ENCODE data around the gene APBA3.

Gene APBA3

DNA sequence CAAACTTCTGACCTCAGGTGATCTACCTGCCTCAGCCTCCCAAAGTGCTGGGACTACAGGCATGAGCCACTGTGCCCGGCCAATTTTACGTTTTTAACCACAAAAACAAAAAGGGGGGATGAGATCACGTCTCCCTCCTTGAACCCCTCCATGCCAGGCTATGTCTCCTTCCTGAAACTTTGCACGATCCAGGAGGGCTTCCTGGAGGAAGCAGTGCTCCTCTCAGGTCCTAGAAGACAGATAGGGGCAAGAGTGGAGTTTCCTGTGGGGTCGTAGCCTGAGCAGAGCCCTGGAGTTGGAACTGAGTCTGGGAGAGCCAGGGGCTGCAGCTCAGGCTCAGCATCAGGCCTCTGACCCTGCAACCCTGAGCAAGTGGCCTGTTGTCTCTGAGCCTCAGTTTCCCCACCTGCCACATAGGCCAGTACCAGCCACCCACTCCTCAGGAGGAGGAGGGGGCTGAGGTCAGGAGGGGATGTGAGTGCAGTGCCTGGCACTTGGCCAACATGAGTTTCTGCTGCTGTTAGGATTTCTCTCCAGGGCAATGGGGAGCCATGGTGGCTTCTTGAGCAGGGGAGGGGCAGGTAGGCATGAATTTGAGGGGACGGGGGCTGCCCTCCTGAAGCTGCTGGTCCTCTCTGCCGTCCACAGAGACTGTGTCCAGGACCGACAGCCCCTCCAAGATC lies 16.0 kb downstream of the APBA3 start:
- no peak for DNase-seq

- DNase-seq: no peak
Measured at GRCh38 chr19:3743486-3743885, 18.0 kb downstream of the APBA3 start.

DNA sequence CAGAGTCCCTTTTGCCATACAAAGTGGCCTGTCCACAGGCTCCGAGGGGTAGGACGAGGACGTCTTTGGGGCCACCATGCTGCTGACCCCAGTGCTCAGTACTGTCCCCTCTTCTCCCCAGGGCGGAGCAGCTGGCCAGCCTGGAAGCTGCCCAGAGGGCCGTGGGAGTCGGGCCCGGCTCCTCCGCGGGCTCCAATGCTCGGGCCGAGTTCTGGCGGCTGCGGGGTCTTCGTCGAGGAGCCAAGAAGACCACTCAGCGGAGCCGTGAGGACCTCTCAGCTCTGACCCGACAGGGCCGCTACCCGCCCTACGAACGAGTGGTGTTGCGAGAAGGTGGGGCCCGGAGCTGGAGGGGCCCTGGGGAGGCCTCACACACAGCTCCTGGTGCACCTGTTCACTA lies 21.1 kb downstream of the APBA3 start:
- no peak for DNase-seq

DNA sequence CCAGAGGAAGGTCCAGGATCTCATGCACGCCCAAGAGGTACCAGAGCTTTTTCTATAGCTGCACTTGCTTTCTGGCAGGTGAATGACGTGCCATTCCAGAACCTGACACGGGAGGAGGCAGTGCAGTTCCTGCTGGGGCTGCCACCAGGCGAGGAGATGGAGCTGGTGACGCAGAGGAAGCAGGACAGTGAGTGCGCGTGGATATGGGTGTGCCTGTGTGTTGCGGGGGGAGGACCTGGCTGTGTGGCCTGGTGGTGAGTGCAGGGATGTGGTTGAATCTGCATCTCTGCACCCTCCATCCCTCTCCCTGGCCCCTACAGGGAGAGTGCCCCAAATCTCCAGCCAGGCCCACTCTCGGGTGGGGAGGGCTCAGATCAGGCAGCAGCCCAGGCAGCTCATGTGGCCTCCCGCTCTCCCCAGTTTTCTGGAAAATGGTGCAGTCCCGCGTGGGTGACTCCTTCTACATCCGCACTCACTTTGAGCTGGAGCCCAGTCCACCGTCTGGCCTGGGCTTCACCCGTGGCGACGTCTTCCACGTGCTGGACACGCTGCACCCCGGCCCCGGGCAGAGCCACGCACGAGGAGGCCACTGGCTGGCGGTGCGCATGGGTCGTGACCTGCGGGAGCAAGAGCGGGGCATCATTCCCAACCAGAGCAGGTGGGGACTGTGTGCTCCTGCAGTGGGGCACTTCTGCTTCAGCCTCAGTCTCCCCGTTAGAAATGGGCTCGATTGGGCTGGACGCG lies 22.8 kb downstream of the APBA3 start:
- no peak for DNase-seq

- DNase-seq: no peak
Measured at GRCh38 chr19:3737487-3738205, 23.8 kb downstream of the APBA3 start.

- no peak for DNase-seq
Measured at GRCh38 chr19:3736106-3736724, 25.3 kb downstream of the APBA3 start.

- no peak for DNase-seq
Measured at GRCh38 chr19:3734310-3734600, 27.2 kb downstream of the APBA3 start.

GRCh38 chr19:3733549-3734309 lies 27.8 kb downstream of the APBA3 start:
- DNase-seq: no peak

GRCh38 chr19:3732108-3732507 lies 29.4 kb downstream of the APBA3 start:
- no peak for DNase-seq

DNA sequence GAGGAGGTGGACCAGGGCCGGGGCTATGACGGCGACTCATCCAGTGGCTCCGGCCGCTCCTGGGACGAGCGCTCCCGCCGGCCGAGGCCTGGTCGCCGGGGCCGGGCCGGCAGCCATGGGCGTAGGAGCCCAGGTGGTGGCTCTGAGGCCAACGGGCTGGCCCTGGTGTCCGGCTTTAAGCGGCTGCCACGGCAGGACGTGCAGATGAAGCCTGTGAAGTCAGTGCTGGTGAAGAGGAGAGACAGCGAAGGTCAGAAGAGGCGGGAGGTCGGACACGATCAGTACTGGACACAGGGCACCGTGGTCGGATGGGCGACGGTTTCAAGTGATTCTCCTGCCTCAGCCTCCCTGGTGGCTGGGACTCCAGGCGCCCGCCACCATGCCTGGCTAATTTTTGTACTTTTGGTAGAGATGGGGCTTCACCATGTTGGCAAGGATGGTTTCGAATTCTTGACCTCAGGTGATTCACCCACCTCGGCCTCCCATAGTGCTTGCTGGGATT lies 31.0 kb downstream of the APBA3 start:
- no peak for DNase-seq

DNA sequence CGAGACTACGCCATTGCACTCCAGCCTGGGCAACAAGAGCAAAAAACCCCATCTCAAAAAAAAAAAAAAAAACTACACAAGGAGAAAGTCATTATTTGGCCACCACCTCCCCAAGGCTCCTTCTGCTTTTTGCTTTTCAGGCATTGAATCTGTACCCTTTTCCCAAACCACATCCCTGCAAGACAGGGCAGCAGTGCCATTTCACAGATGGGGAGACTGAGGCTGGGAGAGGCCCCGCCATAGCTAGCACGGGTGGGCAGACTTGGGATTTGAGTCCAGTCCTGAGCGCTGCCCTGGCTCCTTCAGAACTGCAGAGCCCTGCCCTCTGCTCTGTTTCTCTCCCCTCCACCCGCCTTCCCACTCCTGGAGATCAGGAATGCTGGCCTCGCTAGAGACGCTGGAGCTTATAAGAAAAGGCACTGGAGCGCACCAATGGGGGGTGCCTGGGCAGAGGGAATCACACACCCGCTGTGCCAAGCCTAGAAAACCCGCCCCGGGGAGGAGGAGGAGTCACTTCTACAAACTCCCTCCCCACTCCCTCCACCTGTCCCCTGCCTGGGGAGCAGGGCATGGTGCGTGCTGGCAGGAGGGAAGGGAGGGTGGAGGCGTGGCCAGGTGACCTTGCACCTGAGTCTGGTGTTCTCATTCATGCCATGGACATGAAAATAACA lies 35.7 kb downstream of the APBA3 start:
- peak; percentile 92 for DNase-seq

DNA sequence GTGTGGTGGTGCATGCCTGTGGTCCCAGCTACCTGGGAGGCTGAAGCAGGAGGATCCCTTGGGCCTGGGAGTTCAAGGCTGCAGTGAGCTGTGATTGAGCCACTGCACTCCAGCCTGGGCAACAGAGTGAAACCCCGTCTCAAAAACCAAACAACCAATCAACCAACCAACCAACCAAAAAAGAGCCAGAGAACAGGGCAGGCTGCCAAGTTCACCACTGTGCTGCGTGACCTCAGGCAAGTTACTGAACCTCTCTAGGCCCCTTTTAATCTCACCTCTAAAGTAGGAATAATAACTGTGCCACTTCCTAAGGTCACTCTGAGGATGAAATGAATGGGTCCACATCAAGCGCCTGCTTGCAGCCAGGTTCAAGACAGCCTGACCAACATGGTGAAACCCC lies 36.4 kb downstream of the APBA3 start:
- no peak for DNase-seq

DNA sequence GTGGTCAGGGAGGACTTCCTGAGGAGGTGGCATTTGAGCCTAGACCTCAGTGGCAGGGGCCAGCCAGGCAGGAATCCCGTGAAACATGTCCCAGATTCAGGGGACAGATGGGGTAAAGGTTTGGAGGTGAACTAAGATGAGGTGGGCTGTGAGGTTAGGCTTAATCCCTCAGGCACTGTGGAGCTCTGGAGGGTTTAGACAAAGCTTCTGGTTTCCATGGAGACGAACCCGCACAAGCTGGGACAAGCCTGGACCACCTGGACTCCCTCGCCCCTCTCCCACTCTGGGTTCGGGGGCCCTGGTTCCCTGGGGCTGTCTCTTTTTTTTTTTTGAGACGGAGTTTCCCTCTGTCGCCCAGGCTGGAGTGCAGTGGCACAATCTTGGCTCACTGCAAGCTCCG lies 37.6 kb downstream of the APBA3 start:
- DNase-seq: peak; percentile 97

- no peak for DNase-seq
Measured at GRCh38 chr19:3723110-3723488, 38.4 kb downstream of the APBA3 start.

DNA sequence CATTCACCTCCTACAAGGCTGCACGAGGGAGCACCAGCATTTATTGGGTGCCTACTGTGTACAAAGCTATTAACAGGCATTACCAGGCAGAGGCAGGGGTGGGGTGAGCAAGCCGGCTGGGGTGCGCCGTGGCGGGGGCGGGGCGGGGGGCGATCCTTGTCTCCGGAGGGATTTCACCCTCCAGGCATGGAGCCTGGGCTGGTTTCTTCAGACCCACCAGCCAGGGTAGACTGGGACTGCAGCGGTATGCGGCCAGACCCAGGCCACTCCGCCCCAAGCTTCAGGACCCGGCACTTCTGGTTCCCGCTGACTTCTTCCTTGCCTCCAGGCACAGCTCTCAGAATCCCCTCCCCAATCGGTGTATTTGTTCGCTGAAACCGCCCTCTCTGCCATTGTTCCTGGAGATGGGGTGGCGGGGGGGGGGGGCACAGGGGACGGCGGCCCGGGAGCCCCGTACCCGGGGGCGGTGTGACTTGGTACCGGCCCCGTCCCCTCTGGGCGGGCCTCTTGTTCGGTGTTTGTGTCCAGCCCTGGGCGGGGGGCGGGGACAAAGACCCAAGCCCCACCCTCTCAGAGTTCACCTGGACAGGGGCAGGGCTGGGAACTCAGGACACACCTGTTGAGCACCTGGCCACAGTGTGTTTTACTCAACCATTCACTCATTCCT lies 38.9 kb downstream of the APBA3 start:
- no peak for DNase-seq

- no peak for DNase-seq
Measured at GRCh38 chr19:3721887-3722442, 39.5 kb downstream of the APBA3 start.

DNA sequence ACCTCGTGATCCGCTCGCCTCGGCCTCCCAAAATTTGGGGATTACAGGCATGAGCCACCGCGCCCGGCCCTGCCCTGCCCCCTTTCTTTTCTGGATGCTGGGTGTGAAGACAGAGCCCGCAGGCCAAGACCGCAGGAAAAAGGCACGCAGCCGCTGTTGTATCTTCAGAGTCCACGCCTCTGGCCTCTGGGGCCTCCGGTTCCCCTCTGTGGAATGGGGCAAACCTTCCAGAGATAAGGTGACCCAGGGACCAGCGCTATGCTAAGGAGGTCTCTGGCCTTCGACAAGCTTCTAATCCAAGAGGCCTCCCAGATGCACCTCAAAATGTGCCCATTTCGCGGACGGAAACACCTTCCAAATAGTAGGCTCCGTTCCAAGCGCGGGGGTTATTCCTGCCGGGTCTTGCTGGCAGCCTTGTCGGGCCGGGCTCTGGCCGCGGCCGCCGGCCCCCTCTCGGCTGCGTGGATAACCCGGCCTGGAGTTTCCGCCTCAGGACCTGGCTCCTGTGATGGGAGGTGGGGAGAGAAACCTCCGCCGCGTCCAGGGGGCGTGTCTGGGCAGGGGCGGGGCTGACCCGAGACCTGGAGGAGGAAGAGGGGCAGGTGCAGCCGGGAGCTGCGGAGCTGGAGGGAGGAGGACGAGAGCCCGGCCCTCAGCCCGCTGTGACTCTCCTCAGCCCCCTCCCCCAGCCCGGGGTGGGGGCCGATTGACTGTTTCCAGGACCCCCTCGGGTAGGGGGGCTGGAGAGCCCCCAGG lies 40.2 kb downstream of the APBA3 start:
- peak; percentile 94 for DNase-seq

GRCh38 chr19:3720349-3720917 lies 41.1 kb downstream of the APBA3 start:
- no peak for DNase-seq

- DNase-seq: no peak
Measured at GRCh38 chr19:3719868-3720267, 41.6 kb downstream of the APBA3 start.

DNA sequence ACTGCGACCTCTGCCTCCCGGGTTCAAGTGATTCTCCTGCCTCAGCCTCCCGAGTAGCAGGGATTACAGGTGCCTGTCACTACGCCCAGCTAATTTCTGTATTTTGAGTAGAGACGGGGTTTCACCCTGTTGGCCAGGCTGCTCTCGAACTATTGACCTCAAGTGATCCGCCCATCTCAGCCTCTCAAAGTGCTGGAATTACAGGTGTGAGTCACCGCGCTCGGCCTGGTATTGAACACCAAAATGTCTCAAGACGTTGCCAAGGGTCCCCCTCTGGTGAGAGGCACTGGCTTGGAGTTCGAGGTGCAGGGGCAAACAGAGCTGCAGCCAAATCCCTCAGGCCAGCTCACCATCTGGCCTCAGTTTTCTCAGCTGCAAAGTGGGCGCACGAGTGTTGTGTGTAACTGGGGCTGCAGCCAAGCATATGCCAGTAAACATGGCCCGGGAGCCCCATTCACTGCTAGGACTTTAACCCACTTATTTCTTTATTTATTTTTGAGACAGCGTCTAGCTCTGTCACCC lies 45.3 kb downstream of the APBA3 start:
- DNase-seq: no peak
